ENCODE measurements around the gene PPP4R1.

DNA sequence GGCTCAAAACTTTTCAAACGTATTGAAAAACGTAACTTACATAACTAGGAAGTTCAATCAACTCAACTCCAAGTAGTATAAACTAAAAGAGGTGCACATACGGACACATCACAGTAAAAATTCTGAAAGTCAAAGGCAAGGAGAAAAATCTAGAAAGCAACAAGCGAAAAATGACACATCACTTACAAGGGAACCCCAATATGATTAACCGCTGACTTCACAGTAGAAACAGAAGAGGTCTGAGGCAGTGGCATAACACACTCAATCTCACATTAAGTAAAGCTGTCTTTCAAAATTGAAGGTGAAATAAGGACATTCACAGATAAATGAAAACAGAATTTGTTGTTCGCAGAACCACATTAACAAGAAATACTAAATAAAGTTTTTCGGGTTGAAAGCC lies 32.7 kb downstream of the PPP4R1 start:
- TF ChIP-seq, protein P1, sequence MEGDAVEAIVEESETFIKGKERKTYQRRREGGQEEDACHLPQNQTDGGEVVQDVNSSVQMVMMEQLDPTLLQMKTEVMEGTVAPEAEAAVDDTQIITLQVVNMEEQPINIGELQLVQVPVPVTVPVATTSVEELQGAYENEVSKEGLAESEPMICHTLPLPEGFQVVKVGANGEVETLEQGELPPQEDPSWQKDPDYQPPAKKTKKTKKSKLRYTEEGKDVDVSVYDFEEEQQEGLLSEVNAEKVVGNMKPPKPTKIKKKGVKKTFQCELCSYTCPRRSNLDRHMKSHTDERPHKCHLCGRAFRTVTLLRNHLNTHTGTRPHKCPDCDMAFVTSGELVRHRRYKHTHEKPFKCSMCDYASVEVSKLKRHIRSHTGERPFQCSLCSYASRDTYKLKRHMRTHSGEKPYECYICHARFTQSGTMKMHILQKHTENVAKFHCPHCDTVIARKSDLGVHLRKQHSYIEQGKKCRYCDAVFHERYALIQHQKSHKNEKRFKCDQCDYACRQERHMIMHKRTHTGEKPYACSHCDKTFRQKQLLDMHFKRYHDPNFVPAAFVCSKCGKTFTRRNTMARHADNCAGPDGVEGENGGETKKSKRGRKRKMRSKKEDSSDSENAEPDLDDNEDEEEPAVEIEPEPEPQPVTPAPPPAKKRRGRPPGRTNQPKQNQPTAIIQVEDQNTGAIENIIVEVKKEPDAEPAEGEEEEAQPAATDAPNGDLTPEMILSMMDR (conservative IDR thresholded peaks at IDR 0.05; ENCODE audit: low read length) = no peak
- TF ChIP-seq EZH2phosphoT487 (IDR thresholded peaks at IDR 0.05; ENCODE audit: borderline replicate concordance) = no peak

All from Loucy (cell line).